ENCODE measurements around the gene ARL6IP5. TPM values are rescaled to one million over a fixed set of nuclear protein-coding genes. Genes with fewer than 3 reads are reported as not detected.

The ARL6IP5 gene
- total RNA-seq, 4 donors from 2014 or later: 35.9 to 101 (median 63.0) TPM

- no peaks in the 10 kb centered on the region for H3K36me3 ChIP-seq
- intact Hi-C loops (cut with DNase I): no loop called here
- H3K27ac ChIP-seq: no peak overlapping the region
- no peaks in the 10 kb centered on the region for H3K4me1 ChIP-seq
- no peak for TF ChIP-seq POLR2A (IDR thresholded peaks at IDR 0.05)
- TF ChIP-seq, protein P1, sequence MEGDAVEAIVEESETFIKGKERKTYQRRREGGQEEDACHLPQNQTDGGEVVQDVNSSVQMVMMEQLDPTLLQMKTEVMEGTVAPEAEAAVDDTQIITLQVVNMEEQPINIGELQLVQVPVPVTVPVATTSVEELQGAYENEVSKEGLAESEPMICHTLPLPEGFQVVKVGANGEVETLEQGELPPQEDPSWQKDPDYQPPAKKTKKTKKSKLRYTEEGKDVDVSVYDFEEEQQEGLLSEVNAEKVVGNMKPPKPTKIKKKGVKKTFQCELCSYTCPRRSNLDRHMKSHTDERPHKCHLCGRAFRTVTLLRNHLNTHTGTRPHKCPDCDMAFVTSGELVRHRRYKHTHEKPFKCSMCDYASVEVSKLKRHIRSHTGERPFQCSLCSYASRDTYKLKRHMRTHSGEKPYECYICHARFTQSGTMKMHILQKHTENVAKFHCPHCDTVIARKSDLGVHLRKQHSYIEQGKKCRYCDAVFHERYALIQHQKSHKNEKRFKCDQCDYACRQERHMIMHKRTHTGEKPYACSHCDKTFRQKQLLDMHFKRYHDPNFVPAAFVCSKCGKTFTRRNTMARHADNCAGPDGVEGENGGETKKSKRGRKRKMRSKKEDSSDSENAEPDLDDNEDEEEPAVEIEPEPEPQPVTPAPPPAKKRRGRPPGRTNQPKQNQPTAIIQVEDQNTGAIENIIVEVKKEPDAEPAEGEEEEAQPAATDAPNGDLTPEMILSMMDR (IDR thresholded peaks at IDR 0.05): no peak
- H3K27me3 ChIP-seq: no peaks in the 10 kb centered on the region
- no peaks in the 10 kb centered on the region for H3K9me3 ChIP-seq
- H3K4me3 ChIP-seq: no peak overlapping the region
- no peak for DNase-seq
Observed at GRCh38 chr3:69130689-69131088, 46.0 kb downstream of the ARL6IP5 start.

DNA sequence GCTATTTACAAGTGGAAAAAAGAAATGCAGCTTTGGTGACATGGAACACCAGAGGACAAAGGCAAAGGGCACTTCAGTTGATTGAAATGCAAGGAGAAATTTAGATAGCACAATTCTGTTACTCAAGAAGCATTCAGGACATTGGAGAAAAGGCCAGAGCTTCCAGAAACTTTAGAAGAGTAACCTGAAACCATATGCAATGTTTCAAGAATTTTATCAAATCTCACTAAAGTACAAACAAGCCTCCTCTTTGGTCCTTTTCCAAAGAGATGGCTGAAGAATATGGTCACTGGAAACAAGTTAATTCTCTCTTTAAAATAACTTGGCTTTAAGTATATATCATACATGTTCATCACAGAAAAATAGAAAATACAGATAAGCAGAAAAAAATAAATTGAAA, 52.3 kb downstream of the ARL6IP5 start:
- Histone ChIP-seq H3K27me3 (no peaks in the 10 kb centered on the region), H3K36me3 (no peaks in the 10 kb centered on the region), H3K27ac (no peak overlapping the region), H3K9me3 (no peaks in the 10 kb centered on the region), H3K4me3 (no peak overlapping the region), H3K4me1 (no peaks in the 10 kb centered on the region)
- no peak for DNase-seq
- intact Hi-C loops (cut with DNase I): no loop called here
- TF ChIP-seq POLR2A (IDR thresholded peaks at IDR 0.05): no peak
- TF ChIP-seq, protein P1 (IDR thresholded peaks at IDR 0.05): no peak

DNA sequence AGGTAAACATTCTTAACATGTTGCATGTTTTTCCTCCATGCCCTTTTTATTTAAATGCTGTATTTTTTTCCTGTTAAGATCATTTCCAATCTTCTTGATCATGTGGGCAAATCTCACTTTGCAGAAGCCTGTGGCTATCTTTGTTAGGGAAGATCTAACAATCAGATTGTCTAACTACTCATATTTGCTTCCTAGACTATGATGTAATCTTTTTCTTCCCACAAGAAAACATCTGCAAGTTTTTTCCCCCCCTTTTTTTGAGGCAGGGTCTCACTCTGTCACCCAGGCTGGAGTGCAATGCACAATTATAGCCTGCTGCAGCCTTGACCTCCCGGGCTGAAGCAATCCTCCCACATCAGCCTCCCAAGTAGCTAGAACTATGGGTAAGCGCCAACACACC, 52.7 kb downstream of the ARL6IP5 start:
- Histone ChIP-seq H3K36me3 (no peaks in the 10 kb centered on the region), H3K27ac (no peak overlapping the region), H3K27me3 (no peaks in the 10 kb centered on the region), H3K4me1 (no peaks in the 10 kb centered on the region), H3K4me3 (no peak overlapping the region), H3K9me3 (no peaks in the 10 kb centered on the region)
- 94 to 96% methylated on average over 2 of the region's 2 CpGs for WGBS, 2 donors
- DNase-seq: no peak
- intact Hi-C loops (cut with DNase I): no loop called here
- TF ChIP-seq POLR2A (IDR thresholded peaks at IDR 0.05): no peak
- TF ChIP-seq, protein P1 (IDR thresholded peaks at IDR 0.05): no peak

DNA sequence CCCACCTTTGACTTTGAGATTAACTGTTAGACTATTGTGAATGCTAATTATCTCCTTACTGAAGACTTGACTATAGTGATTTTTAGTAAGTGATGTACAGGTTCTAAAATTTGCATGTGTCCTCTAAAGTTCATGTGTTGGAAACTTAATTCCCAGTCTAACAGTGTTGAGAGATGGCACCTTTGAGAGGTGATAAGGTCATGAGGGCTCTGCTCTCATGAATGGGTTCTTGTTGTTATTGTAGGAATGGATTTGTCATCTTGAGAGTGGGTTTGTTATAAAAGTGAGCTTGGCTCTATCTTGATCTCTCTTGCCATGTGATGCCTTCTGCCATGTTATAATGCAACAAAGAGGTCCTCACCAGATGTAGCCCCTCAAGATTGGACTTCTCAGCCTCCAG, 56.6 kb downstream of the ARL6IP5 start:
- intact Hi-C loops (cut with DNase I): no loop called here
- H3K36me3 ChIP-seq: no peaks in the 10 kb centered on the region
- no peaks in the 10 kb centered on the region for H3K9me3 ChIP-seq
- DNase-seq: no peak
- no peak overlapping the region for H3K4me3 ChIP-seq
- H3K27ac ChIP-seq: no peak overlapping the region
- TF ChIP-seq POLR2A (IDR thresholded peaks at IDR 0.05): no peak
- TF ChIP-seq, protein P1 (IDR thresholded peaks at IDR 0.05): no peak
- H3K27me3 ChIP-seq: no peaks in the 10 kb centered on the region
- H3K4me1 ChIP-seq: no peaks in the 10 kb centered on the region

DNA sequence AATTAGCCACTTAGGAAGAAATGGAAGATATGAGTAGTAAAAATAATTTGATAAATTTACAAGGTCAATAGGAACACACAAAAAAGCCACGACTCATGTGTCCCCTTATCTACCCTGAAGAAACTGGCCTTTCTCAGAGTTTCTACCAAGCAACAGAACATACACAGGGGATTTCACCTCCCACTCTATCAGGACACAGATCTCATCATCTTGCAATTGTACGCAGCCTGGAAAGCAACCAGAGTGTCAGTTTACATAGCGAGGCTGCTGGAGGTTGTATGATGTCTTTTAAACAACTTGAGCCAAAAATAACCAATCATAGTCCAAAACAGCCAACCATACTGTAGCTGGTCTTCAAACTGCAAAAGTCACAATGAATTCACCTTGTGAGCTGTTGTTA, 57.4 kb downstream of the ARL6IP5 start:
- intact Hi-C loops (cut with DNase I): no loop called here
- no peak overlapping the region for H3K27ac ChIP-seq
- H3K36me3 ChIP-seq: no peaks in the 10 kb centered on the region
- WGBS, 2 donors: 29 to 47% methylated on average over 3 of the region's 3 CpGs
- H3K4me3 ChIP-seq: no peak overlapping the region
- no peak for DNase-seq
- H3K4me1 ChIP-seq: no peaks in the 10 kb centered on the region
- no peaks in the 10 kb centered on the region for H3K27me3 ChIP-seq
- H3K9me3 ChIP-seq: no peaks in the 10 kb centered on the region
- TF ChIP-seq, protein P1 (IDR thresholded peaks at IDR 0.05): no peak
